Thyroid gland (tissue), 4 donors: ENCODE results near the gene MAPK8IP3. TPM values are rescaled to one million over a fixed set of nuclear protein-coding genes. Genes with fewer than 3 reads are reported as not detected.

Experiments
- DNase-seq, 2 donors: peaks; one replicate each; pipeline ENCODE4 v3.0.0-alpha.2; 2019
- H3K27ac ChIP-seq, 3 donors: fragments of 200-600 bp; sonication (generic); 1 replicate in 2 of 3; 2 replicates in 1 of 3; pipeline ENCODE4 v1.5.1; 2016 to 2019; ENCODE audit warnings: mild to moderate bottlenecking in 1 of 3, moderate library complexity in 1 of 3
- H3K27me3 ChIP-seq: fragments of 200-600 bp; sonication (generic); one replicate; pipeline ENCODE4 v1.5.1; 2019
- H3K36me3 ChIP-seq, 2 donors: fragments of 200-600 bp; sonication (generic); one replicate each; pipeline ENCODE4 v1.5.1; 2016 to 2019
- H3K4me1 ChIP-seq, 2 donors: fragments of 200-600 bp; sonication (generic); one replicate each; pipeline ENCODE4 v1.5.1; 2017 to 2019
- H3K4me3 ChIP-seq, 3 donors: fragments of 200-600 bp; sonication (generic); replicated peaks in 1 of 3; 1 replicate in 2 of 3; 2 replicates in 1 of 3; pipeline ENCODE4 v1.5.1; 2016; ENCODE audit warnings: mild to moderate bottlenecking in 1 of 3
- H3K9me3 ChIP-seq: fragments of 200-600 bp; sonication (generic); one replicate; pipeline ENCODE4 v1.5.1; 2017
- CTCF ChIP-seq, 6 experiments: fragments of 200-600 bp in 3 of 6; fragments of 450-650 bp in 3 of 6; sonication (generic) in 3 of 6; IDR thresholded peaks; one replicate each; pipeline ENCODE4 v1.5.1; 2016 to 2019; ENCODE audit warnings: antibody characterized with exemption in 6 of 6, mild to moderate bottlenecking in 2 of 6, inconsistent platforms in 1 of 6, moderate library complexity in 1 of 6
- POLR2A ChIP-seq, 2 donors: fragments of 450-650 bp; IDR thresholded peaks; one replicate each; pipeline ENCODE4 v1.6.1; 2017; ENCODE audit warnings: antibody characterized with exemption in 2 of 2, mild to moderate bottlenecking in 2 of 2, moderate library complexity in 1 of 2
- WGBS, 2 donors: methylation state at CpG; one replicate each; pipeline ENCODE4 v1.1.5; 2017; 5-methylcytosine and 5-hydroxymethylcytosine counted together
- intact Hi-C: fragments of 100-400 bp; cut with DNase I; formaldehyde crosslinking; loops from one replicate; pipeline ENCODE4 v1.15.1; 2023
- microRNA-seq: library from miRNA; unstranded; fragments of <30 nt; microRNA quantifications from one replicate; pipeline ENCODE4, GENCODE V29; 2016
- small RNA-seq: library from RNA; depleted of rRNA; stranded (forward); fragments of <200 nt; gene quantifications from one replicate; pipeline ENCODE3, GENCODE V24; 2016
- total RNA-seq, 4 donors: library from RNA; depleted of rRNA; stranded (reverse); fragments of >200 nt; gene quantifications; one replicate each; pipeline ENCODE4 v1.2.3, GENCODE V29; 2016

The MAPK8IP3 gene
- total RNA-seq, 4 donors from 2014 or later: 45.7 to 137 (median 60.4) TPM

GRCh38 chr16:1817716-1818115, 111.7 kb downstream of the MAPK8IP3 start:
- no peak for DNase-seq
- Histone ChIP-seq H3K27me3 (no peaks in the 10 kb centered on the region), H3K9me3 (no peaks in the 10 kb centered on the region), H3K4me3 (no peak overlapping the region), H3K27ac (no peak overlapping the region), H3K36me3 (peaks cover 34 to 53% of the 10 kb centered on the region in 2 donors), H3K4me1 (no peaks in the 10 kb centered on the region)
- 92% methylated on average over 15 to 16 of the region's 17 CpGs for WGBS, 2 donors
- TF ChIP-seq POLR2A (IDR thresholded peaks at IDR 0.05) (no peak), CTCF (IDR thresholded peaks at IDR 0.05) (no peak)
- intact Hi-C loops: no loop called here

GRCh38 chr16:1818204-1818872, 112.3 kb downstream of the MAPK8IP3 start:
- peaks cover 34 to 53% of the 10 kb centered on the region in 2 donors for H3K36me3 ChIP-seq

GRCh38 chr16:1818873-1819525, 113.0 kb downstream of the MAPK8IP3 start:
- TF ChIP-seq CTCF (IDR thresholded peaks at IDR 0.05) (no peak), POLR2A (IDR thresholded peaks at IDR 0.05) (no peak)
- Histone ChIP-seq H3K36me3 (peaks cover 34 to 53% of the 10 kb centered on the region in 2 donors), H3K4me1 (peaks cover 0 to 3% of the 10 kb centered on the region in 2 donors), H3K27ac (no peak overlapping the region), H3K4me3 (no peak overlapping the region), H3K9me3 (no peaks in the 10 kb centered on the region), H3K27me3 (no peaks in the 10 kb centered on the region)
- DNase-seq: no peak
- 93 to 95% methylated on average over 23 to 34 of the region's 35 CpGs for WGBS, 2 donors
- intact Hi-C loops: no loop called here

More at GRCh38 chr16:1818204-1818872, 112.3 kb downstream of the MAPK8IP3 start:
- Histone ChIP-seq H3K4me3 (no peak overlapping the region), H3K4me1 (no peaks in the 10 kb centered on the region), H3K27ac (no peak overlapping the region), H3K27me3 (no peaks in the 10 kb centered on the region), H3K9me3 (no peaks in the 10 kb centered on the region)
- intact Hi-C loops: no loop called here
- TF ChIP-seq CTCF (IDR thresholded peaks at IDR 0.05) (no peak), POLR2A (IDR thresholded peaks at IDR 0.05) (no peak)
- WGBS, 2 donors: 93 to 96% methylated on average over 15 to 17 of the region's 27 CpGs
- DNase-seq: no peak

- H3K36me3 ChIP-seq: peaks cover 34 to 53% of the 10 kb centered on the region in 2 donors
- TF ChIP-seq POLR2A (IDR thresholded peaks at IDR 0.05) (no peak), CTCF (IDR thresholded peaks at IDR 0.05) (no peak)
- no peaks in the 10 kb centered on the region for H3K9me3 ChIP-seq
- no peak for DNase-seq
- H3K27ac ChIP-seq: no peak overlapping the region
- no peaks in the 10 kb centered on the region for H3K27me3 ChIP-seq
- peaks cover 0 to 9% of the 10 kb centered on the region in 2 donors for H3K4me1 ChIP-seq
- intact Hi-C loops: no loop called here
- WGBS, 2 donors: 93 to 96% methylated on average over 15 of the region's 15 CpGs
- no peak overlapping the region for H3K4me3 ChIP-seq
Observed at GRCh38 chr16:1819611-1820010, 113.6 kb downstream of the MAPK8IP3 start.

Small RNA genes within 50 kb of the gene (microRNA-seq; reads per million reads assigned to microRNA genes)
- 1.8 reads per million for gene MIR3177

Small RNA genes within 50 kb of the gene (small RNA-seq; reads per million reads assigned to genes)
- gene MIR3177: not detected

Other genes starting within 250 kb of the MAPK8IP3 start
- gene CLCN7, start 231.2 kb upstream of the MAPK8IP3 start, total RNA-seq: 100 to 1,000 TPM in 2 of 4 donors, 10 to 100 TPM in 2; 50.3 to 144 (median 89.9) TPM
- not detected for gene PTX4, start 217.3 kb upstream of the MAPK8IP3 start, total RNA-seq
- gene TELO2, start 212.8 kb upstream of the MAPK8IP3 start, total RNA-seq: 10 to 100 TPM; 12.5 to 19.4 (median 12.8) TPM
- 10 to 100 TPM; 38.5 to 85.3 (median 66.0) TPM for gene TMEM204, start 172.5 kb upstream of the MAPK8IP3 start, total RNA-seq
- 10 to 100 TPM; 53.9 to 89.9 (median 79.8) TPM for gene IFT140, start 94.1 kb upstream of the MAPK8IP3 start, total RNA-seq
- 10 to 100 TPM; 11.0 to 20.8 (median 15.6) TPM for gene CRAMP1, start 93.8 kb upstream of the MAPK8IP3 start, total RNA-seq
- 10 to 100 TPM; 30.8 to 50.3 (median 44.9) TPM for gene JPT2, start 27.9 kb upstream of the MAPK8IP3 start, total RNA-seq
- 100 to 1,000 TPM in 2 of 4 donors, 10 to 100 TPM in 2; 43.7 to 173 (median 103) TPM for gene NME3, start 65.3 kb downstream of the MAPK8IP3 start, total RNA-seq
- gene EME2, start 66.6 kb downstream of the MAPK8IP3 start, total RNA-seq: 10 to 100 TPM; 12.8 to 31.8 (median 22.0) TPM
- gene MRPS34, start 66.9 kb downstream of the MAPK8IP3 start, total RNA-seq: 100 to 1,000 TPM in 1 of 4 donors, 10 to 100 TPM in 3; 67.3 to 146 (median 98.1) TPM
- 10 to 100 TPM; 52.2 to 87.3 (median 68.5) TPM for gene SPSB3, start 76.4 kb downstream of the MAPK8IP3 start, total RNA-seq
- 100 to 1,000 TPM in 3 of 4 donors, 10 to 100 TPM in 1; 47.3 to 122 (median 106) TPM for gene NUBP2, start 76.8 kb downstream of the MAPK8IP3 start, total RNA-seq
- 1 to 10 TPM in 3 of 4 donors, under 1 TPM in 1; 0.13 to 4.2 (median 1.8) TPM for gene IGFALS, start 87.5 kb downstream of the MAPK8IP3 start, total RNA-seq
- gene HAGH, start 120.6 kb downstream of the MAPK8IP3 start, total RNA-seq: 100 to 1,000 TPM in 3 of 4 donors, 10 to 100 TPM in 1; 91.7 to 150 (median 119) TPM
- 10 to 100 TPM; 40.9 to 52.5 (median 45.0) TPM for gene FAHD1, start 121.0 kb downstream of the MAPK8IP3 start, total RNA-seq
- under 1 TPM in 1 of 4 donors, not detected in 3; 0.13 TPM for gene MEIOB, start 166.0 kb downstream of the MAPK8IP3 start, total RNA-seq
- gene HS3ST6, start 212.2 kb downstream of the MAPK8IP3 start, total RNA-seq: under 1 TPM in 1 of 4 donors, not detected in 3; 0.54 TPM
- 10 to 100 TPM in 2 of 4 donors, 1 to 10 TPM in 2; 5.0 to 43.7 (median 12.4) TPM for gene MSRB1, start 237.0 kb downstream of the MAPK8IP3 start, total RNA-seq
- not detected for gene RPL3L, start 248.5 kb downstream of the MAPK8IP3 start, total RNA-seq